ENCODE data around the gene TRIM59. TPM values are rescaled to one million over a fixed set of nuclear protein-coding genes. Genes with fewer than 3 reads are reported as not detected.

Gene TRIM59
- total RNA-seq, 1 donor from 2014 or later = 33.0 TPM

GRCh38 chr3:160480931-160481330, 31.3 kb upstream of the TRIM59 start:
- H3K4me3 ChIP-seq (ENCODE audit: low read depth, low read length) = no peak overlapping the region
- no peak for DNase-seq (ENCODE audit: low read depth)
- no peak for TF ChIP-seq CTCF (conservative IDR thresholded peaks at IDR 0.05; ENCODE audit: low read depth, low read length)

GRCh38 chr3:160479376-160479775, 29.8 kb upstream of the TRIM59 start:
- DNase-seq (ENCODE audit: low read depth) = no peak
- H3K4me3 ChIP-seq (ENCODE audit: low read depth, low read length) = no peak overlapping the region
- no peak for TF ChIP-seq CTCF (conservative IDR thresholded peaks at IDR 0.05; ENCODE audit: low read depth, low read length)

- no peak for DNase-seq (ENCODE audit: low read depth)
- no peak for TF ChIP-seq CTCF (conservative IDR thresholded peaks at IDR 0.05; ENCODE audit: low read depth, low read length)
- H3K4me3 ChIP-seq (ENCODE audit: low read depth, low read length) = no peak overlapping the region
These were observed 28.8 kb upstream of the TRIM59 start for GRCh38 chr3:160478338-160478737.

- H3K4me3 ChIP-seq (ENCODE audit: low read depth, low read length) = no peak overlapping the region
- no peak for DNase-seq (ENCODE audit: low read depth)
- TF ChIP-seq CTCF (conservative IDR thresholded peaks at IDR 0.05; ENCODE audit: low read depth, low read length) = no peak
These were observed 28.2 kb upstream of the TRIM59 start for GRCh38 chr3:160477750-160478149.

GRCh38 chr3:160475884-160476283, 26.3 kb upstream of the TRIM59 start:
- H3K4me3 ChIP-seq (ENCODE audit: low read depth, low read length) = no peak overlapping the region
- DNase-seq (ENCODE audit: low read depth) = no peak
- no peak for TF ChIP-seq CTCF (conservative IDR thresholded peaks at IDR 0.05; ENCODE audit: low read depth, low read length)

- DNase-seq (ENCODE audit: low read depth) = no peak
- no peak for TF ChIP-seq CTCF (conservative IDR thresholded peaks at IDR 0.05; ENCODE audit: low read depth, low read length)
- H3K4me3 ChIP-seq (ENCODE audit: low read depth, low read length) = no peak overlapping the region
These were observed 25.6 kb upstream of the TRIM59 start for GRCh38 chr3:160475153-160475552.

GRCh38 chr3:160474416-160474838, 24.8 kb upstream of the TRIM59 start:
- DNase-seq (ENCODE audit: low read depth) = no peak
- no peak for TF ChIP-seq CTCF (conservative IDR thresholded peaks at IDR 0.05; ENCODE audit: low read depth, low read length)
- no peak overlapping the region for H3K4me3 ChIP-seq (ENCODE audit: low read depth, low read length)
